ENCODE results near the gene CAMK2A.

CAMK2A gene

DNA sequence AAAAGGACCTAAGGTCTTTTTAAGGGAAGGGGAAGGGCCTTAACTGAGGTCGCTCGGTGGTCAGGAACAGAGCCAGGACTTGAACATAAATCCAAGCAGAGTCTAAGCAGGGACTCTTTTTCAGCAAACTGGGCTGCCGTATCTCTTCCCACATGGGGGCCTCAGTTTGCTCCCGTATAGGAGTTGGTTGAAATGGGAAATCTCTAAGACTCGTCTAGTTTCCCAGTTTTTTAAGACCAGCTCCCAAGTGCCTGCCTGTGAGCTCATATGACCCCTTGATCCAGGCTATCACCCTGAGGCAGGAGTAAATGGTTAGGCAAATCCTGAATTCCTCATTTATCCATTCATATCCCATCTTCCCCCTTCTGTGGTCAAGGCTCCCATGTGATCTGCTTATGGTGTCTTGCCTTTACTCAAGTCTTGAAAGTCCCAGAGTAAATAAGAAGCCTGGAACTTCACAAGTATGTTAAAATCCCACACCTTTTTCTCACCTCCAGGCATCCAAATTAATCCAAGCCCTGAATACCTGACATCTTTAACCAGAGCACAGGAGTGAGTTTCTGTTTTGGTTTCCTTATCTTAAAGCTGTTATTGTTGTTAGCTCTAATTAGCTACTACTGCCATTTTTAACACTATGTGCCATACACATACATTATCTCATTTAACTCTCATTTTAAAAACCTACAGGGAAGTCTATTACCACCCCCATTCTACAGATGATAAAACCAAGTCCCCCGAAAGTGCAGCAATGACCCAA is 10.2 kb upstream of the CAMK2A start:
- no peak for DNase-seq

DNA sequence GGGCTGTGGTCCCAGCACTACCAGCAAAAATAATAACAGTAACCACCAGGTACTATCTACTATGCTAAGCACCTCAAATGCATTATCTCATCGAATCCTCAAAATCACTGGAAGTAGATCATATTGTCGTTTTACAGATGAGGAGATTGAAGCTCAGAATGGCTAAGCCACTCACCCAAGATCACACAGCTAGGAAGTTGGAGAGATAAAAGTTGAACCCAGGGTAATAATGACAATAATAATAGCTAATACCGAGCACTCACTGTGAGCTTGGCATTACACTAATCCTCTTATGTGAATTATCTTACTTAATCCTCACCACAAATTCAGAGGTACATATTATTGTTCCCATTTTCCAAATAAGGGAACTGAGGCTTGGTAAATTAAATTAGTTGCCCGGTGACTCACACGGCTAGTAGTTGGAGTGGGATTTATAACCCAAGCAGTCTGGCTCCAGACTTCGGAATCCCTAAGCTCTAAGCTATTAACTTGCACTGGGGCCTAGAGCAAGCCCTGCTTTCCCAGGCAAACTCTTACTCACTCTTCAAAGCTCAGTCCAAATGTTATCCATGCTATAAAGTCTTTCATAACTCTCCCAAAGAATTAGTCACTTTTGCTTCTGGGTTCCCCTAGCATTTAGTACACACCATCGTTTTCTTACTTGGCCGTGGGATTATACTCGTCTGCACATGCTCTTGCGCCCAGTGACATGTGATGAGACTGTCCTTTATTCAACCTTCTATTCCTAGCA is 9.3 kb upstream of the CAMK2A start:
- no peak for DNase-seq

DNA sequence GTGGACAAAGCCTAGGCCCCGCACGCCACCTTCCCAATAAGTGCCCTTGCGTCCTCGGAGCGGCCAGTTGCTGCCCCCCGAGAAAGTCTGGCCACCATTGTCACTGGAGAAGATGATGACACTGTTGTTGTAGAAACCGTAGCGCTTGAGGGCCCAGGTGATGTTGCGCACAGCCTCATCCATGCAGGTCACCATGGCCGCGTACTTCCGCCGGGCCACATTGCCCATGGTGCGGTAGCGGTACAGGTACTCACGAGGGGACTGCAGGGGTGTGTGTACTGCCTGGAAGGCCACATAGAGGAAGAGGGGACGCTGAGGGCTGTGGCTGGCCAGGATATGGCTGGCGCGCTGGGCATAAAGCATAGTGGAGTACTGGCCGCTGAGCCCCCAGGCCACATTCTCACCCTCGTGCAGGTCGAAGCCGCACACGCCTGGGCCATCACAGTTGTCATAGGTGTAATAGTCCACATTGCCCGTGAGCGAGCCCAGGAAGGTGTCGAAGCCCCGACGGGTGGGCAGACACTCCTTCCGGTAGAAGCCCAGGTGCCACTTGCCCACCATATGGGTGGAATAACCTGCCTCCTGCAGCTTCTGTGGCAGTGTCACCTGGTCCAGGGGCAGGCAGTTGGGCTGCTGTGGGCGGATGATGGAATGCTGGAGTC is 8.5 kb upstream of the CAMK2A start:
- no peak for DNase-seq

DNA sequence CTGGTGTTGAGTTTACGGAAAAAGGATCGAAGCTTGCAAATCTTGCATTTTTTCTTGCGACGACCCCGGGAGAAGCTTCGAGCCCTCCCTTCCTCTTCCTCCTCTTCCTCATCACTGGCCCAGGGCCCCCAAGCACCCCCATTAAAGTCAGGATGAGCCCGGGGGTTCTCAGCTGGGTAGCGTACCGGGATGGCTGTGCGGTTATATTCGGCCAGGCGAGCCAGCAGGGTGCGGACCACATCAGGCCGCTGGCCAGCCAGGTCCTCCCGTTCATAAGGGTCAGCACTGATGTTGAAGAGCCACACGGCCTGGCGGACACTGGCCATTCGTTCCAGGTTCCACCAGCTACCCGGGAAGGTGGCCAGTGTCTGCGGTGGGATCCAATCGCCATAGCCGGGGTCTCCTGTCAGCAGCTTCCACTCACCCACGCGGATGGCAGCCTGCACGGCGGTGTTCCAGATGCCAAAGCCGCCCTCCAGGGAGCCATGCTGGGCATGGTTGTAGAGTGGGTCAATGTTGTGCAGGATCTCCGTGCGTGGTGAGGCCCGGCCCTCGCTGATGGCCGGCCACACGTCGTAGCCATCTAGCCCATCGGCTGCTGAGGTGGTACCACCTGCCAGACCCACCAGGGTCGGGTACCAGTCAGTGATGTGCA is 7.8 kb upstream of the CAMK2A start:
- no peak for DNase-seq

DNA sequence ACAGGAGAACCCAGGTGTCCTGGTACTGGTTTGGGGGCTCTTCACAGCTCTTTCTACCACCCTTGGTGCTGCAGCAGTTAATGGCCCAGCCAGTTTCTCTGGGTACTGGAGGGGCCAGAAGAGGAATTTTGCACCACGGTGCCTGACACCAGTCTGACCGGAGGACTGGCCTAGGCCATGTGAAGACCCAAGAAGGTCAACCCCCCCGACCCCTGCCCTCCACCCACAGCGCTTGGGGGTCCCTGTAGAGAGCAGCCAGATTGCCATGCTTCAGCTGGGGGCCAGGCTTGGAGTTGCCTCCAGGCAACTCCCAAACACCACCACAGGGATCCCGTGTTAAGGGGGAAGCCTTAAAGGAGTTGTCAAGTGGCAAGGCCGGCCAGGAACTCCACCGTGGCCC is 6.9 kb upstream of the CAMK2A start:
- no peak for DNase-seq

DNA sequence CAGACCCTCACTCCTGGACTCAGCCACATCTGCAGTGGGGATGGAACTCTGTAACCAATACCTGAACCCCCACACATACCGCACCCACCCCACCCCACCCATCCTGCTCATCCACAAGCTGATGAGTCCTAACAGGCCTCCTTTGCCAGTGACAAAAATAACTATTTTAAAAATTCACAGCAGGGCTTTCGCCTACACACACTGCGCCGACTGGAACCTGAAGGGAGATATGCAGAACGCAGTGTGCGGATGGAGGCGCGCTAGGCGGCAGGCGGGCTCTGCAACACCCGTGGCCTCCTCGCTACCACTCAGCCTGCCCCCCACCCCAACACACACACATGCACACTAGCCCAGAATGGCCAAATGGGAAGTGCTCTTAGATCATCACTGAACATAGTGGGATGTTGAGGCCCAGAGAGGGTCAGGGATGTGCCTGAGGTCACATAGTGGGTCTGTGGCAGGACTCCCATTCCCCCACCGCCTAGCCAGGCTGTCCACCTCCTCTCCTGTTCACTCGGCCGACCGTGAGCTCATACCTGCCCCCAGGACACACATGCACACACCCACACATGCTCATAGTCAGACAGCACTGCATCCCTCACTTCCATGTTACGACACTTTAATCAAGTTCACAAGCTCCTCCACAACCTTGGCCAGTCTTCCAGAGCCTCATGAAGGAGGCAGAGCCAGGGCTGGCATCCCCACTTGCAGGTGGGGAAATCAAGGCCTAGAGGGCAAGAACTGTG is 6.3 kb upstream of the CAMK2A start:
- DNase-seq: no peak

DNA sequence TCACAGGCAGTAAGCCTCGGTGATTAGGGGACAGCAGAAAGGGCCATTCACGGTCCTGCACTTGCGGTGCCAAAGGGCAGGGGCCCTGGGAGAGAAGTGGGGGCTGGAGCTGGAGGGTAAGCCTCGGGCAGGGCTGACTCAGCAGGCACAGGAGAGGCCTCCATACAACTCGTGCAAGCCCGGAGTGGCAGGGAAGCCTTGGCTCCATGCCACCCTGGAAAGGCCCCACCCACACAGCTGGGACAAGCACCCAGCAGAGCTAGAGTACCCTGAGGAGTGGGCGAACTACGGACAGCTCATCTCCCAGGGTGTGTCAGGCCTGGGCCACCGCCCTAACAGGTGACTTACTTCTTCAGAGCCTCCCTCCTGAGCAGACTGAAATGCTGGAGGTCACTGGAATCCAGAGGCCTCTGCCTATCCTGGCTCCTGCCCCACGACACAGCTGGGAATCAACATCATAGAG is 5.6 kb upstream of the CAMK2A start:
- peak in 1 of 14 donors; percentile 36 for DNase-seq

DNA sequence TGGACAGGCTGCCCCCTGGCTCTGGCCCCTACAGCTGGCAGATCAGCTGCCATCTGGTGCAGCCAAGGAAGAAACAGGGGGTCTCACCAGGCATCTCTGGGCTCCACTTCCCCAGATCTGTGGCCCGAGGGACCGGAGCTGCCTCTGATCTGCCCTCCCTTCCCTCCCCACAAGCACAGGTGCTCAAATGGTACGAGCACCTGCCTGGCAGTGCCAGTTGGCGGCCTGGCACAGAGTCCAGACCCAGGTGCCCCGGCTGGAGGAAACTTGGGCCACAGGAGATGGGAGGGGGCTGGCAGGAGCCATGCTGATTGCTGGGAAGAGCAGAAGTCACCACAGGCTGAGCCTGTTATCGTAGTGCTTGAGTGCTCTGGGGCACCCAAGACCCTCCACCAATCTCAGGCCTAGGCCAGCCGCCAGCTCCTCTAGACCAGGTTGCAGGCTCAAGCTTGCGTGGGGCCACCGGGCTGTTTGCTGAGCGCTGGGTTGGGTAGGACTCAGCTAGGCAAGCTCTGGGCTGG is 5.0 kb upstream of the CAMK2A start:
- no peak for DNase-seq

DNA sequence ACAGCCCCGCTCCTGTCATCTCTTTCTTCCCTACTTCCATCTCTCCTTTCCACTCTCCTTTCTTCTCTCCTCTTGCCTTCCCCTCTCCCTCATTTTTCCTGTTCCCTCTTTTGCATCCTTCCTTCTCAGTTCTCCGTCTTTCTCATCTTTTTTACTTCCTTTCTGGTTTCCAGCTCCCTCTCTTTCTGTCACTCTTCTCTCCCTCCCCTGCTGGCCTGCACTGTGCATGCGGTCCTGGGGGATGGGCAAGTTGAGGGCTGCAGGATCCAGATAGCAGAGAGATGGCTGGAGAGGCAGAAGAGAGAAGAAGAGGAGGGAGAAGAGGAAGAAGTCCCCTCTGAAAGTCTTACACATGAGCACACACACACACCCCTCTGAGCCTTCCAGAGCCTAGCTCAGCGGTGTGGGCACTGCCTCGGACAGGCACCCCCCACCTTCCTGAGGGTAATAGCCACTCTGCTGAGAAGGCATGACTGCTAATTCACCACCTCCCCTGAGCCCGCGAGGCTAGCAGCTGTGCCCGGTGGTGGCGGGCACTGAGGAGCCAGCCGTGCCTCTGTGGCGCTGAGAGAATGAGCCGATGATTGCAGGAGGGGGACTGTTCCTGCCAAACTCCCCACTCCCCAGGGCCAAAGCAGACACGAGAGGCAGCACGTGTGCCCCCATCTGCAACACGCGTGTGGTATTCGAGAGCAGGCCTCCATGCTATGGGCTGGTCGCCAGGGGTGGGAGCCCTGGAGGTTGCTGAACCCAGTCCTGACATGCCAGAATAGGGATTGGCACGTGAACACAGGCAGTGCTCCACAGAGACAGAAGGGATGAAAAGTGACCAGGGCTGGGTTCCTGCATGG is 3.7 kb upstream of the CAMK2A start:
- DNase-seq: no peak

DNA sequence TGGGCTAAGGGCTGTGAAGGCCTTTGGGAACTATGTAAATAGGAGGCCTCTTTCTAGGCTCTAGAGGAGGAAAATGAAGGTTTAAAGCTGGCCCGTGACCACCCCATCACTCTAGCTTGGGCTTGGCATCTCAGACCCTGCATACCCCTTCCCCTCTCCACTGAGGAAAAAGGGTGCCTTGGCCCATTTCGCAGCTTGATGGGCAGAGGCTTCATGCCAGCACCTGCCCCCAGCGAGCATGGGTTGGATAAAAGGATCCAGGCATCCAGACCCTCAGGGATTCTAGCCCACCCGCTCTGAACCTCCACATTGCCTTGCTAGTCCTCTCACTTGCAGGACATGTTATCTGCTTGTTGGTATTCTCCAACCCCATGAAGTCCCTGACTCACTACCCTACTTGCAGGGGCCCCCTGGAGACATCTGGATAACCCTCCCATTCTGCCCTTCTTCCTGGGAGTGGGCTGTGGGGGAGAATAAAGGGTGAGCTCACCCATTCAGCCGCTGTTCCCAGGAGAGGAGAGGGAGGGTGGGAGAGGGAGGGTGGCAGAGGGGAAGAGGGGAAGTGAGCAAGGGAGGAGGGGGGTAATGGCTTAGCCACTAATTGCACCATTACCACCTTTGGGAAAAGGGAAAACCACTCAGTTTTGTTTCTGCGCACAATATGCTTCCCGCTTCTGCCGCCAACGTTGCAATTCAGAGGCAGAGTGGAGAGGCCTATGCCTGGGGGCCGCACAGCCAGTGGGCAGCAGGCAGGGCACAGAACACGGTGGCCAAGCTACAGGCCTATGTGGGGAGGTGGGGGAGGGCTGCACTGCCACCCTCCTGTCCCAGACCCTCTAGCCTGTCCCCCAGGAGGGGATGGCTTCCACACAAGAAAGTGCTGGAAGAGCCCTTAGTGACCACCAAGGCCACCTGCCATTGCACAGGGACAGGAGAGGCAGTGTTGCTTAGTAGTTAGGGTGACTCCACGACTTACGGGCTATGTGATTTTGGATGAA is 2.1 kb upstream of the CAMK2A start:
- no peak for DNase-seq

DNA sequence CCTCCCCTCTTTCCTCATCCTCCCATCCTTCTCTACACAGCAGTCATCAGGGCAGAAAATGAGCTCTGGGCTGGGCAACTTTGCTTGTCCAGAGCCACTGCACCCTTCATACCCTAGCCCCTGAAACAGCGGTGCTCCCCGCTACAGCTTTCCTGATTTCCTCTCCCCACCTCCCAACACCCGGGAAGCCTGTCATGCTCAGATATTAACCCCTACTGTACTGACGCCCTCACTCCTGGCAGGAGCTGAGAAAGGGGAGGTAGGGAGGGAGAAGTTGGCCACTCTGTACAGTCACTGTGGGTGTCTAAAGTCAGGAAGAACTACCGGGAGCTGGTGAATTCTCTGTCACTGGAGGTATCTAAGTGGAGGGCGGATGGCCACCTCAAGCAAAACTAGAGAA is 782 bp downstream of the CAMK2A start:
- DNase-seq: no peak

DNA sequence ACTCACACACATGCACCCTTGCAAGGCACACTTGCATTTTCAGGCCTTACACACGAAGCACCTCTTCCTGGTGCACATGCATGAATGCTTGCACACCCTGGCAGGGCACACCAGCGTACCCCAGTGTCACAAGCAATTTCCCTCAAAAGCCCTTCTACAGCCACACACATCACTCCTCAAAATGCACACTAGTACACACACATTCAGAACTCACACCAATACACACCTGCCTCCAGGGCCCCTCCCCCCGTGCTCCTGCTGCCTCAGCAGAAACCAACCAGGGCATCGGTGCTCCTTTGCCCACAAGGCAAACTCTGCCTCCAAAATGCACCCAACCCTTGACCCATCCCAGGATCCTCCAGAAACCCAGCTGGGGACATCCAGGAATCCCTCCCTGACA is 1.2 kb downstream of the CAMK2A start:
- no peak for DNase-seq

DNA sequence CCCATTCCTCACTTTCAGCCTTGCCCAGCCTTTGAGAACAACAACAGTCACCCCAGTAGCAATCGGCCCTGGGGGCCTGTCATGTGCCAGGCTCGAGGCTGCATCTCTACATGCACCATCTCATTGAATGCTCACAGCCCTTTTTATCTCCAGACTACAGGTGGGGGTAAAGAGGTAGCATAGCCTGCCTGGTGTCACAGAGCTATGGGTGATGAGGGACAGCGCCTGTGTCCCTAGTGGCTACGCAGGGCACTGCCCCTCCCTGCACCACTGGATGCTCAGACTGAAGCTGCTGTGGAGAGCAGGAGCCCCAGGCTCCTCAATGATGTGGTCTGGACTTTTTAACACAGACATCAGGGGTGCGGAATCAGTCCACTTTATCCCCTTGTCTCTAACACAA is 2.8 kb downstream of the CAMK2A start:
- DNase-seq: no peak

DNA sequence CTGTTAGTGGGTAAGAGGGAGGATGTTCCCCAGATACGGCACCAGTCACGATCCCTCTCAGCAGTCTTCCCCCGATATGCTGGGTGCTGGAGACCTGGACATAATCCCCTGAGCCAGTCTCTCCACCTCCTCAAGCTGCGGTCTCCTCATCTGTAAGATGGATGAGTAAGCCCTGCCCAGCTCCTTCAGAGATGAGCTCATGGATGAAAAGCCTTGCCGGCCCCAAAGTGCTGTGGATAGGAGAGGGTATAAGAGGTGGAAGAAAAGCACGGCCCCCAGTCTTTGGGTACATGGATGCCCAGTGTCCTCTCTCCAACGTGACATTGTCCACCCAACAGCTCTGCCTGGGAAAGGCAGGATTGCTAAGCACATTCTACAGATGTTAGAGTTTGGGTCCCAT is 4.5 kb downstream of the CAMK2A start:
- no peak for DNase-seq

DNA sequence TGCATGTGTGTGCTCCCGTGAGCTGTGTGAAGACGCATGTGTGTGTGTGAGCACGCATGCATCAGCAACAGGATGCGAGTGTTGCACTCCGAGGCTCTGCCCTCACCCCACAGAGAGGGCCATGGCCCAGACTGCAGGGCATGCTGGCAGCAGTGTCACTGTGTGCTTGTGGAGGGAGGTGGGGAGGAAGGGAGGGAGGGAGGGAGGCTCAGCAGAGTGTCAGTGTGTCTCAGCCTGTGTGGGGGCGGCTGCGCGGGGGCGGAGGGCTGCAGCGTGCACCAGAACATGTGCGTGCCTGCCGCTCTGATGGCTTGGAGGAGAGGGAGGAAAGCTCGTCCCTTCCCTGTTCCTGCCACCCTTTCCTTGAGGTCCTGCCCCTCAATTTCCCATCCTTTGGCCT is 5.3 kb downstream of the CAMK2A start:
- DNase-seq: no peak

DNA sequence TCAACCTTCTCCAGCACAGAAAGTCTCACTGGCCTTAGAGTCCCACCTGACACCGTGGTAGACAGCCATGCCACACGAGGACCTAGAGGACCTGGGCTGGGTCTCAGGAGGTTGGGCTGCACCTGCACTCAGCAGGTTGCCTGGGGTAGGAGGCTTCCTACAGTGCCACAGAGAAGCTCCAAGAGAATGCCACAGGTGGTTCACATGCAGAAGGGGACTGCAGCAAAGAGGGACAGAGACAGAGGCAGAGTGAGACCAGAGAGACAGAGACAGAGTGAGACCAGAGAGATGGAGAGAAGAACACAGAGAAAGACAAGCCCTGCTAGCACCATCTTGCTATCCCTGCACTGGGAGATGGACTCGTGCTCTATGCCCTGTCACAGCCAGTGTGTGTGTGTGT is 5.7 kb downstream of the CAMK2A start:
- DNase-seq: no peak

DNA sequence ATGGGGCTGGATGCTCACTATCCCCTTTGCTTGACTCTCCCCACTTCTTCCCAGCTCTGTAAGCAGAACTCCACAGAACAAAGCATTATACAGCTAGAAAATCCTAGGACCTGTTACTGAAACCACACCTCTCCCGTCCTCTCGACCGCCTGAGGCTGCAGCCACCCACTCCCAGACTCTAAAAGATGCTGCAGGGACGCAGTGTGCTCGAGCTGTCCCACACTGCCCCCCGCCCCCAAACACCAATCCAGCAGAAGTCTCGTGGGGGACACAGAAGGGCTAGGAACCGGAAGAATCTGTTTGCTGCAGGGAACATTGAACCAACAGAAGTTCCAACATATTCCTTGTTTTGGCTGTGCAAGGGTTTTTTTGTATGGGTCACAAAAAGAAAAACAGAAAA is 7.6 kb downstream of the CAMK2A start:
- DNase-seq: no peak

DNA sequence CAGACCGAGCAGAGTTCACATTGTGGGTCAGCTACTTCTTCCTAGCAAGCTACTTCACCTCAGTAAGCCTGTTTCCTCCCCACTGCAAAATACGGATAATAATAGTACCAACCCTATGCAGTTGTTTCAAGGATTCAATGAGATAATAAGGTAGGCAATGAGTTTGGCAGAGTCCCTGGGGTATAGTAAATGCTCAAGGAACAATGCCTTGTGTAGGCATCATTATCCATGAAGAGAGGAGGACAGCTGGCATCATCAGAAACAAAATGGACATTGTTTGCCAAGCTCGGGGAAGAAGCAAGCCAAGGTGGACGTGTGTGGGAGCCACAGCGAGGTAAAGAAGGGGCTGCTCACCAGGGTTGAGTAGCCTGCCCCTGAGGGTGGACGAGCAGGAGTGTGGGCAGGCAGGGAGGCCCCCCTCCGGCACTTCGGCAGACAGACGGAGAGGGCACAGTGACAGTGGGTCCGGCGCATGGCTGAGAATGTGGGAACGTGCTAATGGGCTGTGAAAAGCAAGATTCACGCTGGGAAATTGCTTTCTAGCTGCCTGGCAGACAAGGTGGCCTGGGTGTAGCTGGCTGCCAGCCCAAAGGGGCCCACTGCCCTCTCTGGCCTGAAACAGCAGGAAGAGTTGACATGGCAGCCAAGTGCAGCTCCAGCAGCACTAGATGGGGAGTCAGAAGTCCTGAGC is 10.1 kb downstream of the CAMK2A start:
- DNase-seq: no peak

DNA sequence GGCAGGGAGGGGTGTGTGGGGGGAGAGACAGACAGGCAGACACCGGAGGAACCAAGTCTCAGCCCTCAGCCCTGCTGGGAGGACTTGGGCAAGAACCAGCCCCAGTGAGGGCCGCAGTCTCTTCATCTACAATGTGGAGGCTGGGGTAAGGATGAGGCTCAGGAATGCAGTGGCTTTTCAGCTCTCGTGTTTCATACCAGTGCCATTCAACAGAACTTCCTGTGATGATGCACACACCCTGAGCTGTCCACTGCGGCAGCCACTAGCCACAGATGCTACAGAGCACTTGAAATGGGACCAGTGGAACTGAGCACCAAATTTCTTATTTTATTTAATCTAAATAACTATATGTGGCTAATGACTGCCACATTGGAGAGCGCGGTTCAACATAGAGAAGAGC is 10.7 kb downstream of the CAMK2A start:
- no peak for DNase-seq
